GM18858 (cell line): Measurements from ENCODE around the gene ZNF592.
A peak's percentile ranks its signal among the peaks of the same experiment; 100 is the strongest.
"Not testable (repeated sequence)": the region's sequence is repeated elsewhere in the genome, so short reads cannot be mapped to it uniquely, and the experiment has no call there.

Source experiments
- ATAC-seq: cut with Tn5 transposase; IDR thresholded peaks from one replicate; pipeline ENCODE4 v1.9.1; 2021; ENCODE audit not compliant: unreplicated experiment

ZNF592 gene

DNA sequence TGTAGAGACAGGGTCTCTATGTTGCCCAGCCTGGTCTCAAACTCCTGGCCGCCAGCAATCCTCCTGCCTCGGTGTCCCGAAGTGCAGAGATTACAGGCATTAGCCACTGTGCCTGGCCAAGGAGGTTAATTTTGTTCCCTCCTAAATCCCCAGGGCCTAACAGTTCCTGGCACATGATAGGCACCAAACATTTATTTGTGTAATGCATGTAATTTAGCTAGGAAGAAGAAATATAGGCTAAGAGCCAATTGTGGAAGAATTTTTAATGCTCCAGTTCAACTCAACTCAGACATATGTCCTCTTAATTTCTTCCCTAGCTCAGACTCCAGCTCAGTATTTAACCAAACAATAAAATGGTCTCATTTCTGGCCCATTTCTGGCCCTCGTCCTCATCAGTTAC lies 7.7 kb upstream of the ZNF592 start:
- no peak for ATAC-seq

DNA sequence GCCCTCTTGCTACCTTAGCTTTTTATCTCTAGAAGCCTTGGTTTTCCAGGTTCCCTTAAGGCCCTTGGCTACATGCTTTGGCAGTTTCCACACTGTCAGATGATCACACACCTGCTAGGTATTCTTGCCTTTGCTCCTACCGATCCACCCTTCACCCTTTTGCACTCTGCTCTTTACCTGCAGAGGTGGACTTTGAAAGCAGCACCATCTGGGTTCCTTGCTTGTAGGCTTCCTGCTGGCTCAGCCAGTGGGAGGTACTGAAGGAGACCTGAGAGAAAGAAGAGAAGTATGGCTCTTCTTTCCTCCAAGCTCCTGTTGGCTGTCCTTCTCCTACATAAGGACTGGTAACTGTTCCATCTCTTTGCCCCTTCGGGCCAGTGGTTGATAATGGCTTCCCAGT lies 7.3 kb upstream of the ZNF592 start:
- ATAC-seq: no peak

DNA sequence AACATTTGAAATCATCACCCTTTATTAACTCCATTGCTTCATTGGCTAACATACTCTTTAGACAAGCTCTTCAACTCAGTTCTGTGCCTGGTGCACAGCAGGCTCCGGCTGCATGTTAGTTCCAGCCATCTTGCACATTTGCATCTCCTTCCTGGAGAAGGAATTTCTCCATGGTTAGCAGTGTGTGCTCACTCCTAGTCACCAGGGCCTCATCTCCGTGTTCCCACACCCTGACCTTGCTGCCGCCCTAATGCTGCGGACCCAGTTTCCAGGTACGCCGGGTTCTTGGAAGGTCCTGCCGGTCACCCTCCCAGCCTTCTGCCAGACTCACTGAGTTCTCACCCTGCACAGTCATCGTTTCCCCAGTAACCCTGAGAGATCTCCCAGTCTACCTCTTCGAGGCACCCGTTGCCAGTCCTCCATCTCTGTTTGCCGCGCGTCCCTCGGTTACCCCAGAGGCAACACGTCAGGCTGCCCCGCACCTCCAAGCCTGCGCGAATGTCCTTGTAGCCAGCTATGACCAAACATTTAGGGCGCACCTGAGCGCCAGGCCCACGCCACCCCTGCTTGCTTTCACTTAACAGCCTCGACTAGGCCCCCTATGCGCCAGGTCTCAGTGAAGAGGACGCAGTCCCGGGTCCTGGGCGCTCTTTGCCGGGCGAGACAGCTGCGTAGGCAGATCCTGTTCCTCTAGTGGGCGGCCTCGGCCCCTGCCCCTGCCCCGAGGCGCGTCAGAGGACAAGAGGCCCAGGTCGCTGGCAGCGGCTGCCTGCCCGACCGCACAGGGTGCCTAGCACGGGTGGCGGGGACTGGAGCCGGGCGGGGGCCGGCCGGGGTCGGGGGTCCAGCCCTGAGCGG lies 747 bp upstream of the ZNF592 start:
- peak; percentile 27 for ATAC-seq

DNA sequence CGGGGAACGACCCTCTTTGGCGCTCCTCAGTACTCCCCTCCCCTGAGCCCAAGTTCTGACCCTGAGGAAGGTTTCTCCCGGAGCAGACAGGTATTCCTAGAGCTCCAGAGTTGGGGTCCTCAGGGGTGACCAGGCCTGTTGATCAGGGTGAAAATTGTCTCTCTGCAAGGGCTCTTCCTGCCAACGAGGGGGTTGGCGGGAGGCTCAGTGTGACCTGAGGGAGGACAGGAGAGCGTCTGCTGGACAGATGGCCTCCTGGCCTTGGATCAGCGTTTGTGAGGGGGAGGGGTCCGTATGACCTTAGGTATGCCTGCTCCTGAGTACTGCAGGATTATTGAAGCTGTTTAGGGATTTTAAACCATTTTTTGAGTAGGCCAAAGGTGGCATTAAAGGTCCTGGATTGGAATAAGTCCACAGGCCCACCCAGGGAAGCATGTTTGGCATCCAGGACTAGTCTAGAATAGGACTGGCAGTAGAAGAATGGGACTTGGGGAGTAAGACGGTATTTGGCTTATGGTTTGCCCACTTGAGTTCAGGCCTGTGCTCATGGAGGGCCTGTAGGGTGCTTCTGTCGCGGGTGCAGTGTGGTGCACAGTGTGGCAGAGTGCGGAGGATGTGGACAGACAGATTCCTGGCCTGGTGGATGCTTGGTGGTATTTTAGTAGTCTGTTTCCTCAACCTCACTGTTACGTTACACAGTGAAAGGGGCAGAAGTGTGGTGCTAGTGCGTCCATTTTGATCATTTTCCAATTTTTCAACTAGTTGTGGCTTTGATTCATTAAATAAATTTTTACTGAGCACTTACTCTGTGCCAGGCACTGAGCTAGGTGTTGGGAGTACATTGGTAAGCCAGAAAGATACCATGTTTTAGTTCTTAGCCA lies 959 bp downstream of the ZNF592 start:
- no peak for ATAC-seq

DNA sequence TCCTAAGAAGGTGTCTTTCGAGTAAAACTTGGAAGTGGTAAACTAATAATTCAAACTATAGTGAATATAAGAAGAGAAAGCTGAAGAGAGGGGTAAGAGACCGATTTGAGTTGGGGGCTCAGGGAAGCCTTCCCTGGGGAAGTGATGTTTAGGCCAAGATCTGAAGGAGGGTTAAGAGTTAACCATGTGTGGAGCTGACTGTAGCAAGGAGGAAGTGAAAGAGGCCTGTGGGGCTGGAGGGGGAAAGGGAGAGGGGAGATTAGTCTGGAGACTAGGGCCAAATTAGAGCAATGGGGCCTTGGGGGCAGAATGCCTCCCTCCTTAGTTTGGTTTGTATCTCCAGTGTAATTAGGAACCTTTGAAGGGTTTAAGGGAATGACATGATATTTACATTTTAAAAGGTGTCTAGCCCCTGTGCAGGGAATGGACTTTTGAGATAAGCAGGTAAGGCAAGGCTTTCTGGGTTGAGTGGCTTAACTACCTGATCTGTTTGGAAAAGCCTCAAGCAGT lies 2.2 kb downstream of the ZNF592 start:
- peak; percentile 31 for ATAC-seq

DNA sequence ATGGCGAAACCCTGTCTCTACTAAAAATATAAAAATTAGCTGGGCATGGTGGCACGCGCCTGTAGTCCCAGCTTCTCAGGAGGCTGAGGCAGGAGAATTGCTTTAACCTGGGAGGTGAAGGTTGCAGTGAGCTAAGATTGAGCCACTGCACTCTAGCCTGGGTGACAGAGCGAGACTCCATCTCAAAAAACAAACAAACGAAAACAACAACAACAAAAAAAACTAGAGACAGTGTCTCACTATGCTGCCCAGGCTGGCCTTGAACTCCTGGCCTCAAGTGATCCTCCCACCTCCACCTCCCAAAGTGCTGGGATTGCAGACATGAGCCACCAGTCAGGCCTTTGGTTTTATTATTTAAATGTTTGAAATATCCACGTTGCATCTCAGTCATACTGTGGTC lies 3.3 kb downstream of the ZNF592 start:
- ATAC-seq: not testable (repeated sequence)

DNA sequence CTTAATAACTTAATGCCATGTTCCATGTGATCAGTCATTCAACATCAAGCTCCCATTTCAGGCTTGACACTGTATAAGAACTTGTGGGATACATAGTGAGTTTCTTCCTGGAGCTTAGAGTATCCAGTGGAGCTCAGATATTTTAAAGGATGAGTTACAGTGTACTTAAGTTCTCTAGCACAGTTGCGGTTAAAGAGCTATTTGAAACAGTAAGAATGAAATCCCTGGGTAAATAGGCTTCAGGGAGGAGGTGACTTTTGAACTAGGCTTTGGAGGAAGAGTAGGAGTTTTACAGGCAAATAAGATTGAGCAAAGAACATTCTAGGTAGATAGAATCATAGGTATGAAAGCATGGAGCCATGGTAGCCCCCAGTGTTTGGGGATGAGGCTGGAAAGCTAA lies 3.8 kb downstream of the ZNF592 start:
- ATAC-seq: no peak

DNA sequence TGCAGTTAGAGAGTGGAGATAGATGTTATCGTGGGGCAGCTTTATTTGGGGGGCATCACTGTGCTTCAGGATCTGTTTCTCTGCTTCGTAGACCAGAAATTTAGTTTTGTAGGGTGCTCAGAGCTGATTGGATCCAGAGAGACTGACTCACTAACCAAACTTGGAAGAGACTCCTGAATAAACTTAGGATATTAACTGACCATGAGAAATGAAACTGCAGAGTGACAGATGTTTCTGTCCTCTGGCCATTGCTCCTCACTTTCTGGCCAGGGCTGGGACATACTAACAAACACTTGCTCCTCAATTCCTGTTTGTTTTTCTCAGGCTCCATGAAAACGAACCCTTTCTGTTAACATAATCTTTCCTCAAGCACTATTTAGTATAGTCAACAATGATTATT lies 4.3 kb downstream of the ZNF592 start:
- ATAC-seq: no peak

DNA sequence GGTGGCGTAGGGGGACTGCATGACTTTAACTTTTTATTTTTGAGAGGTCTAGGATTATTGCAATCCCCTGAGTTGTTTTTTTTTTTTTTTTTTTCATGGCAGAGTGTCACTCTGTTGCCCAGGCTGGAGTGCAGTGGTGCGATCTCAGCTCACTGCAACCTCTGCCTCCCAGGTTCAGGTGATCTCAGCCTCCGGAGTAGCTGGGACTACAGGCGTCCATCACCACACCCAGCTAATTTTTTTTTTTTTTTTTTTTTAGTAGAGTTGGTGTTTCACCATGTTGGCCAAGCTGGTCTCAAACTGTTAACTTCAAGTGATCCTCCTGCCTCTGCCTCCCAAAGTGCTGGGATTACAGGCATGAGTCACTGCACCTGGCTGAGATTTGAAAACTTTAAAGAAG lies 6.5 kb downstream of the ZNF592 start:
- ATAC-seq: not testable (repeated sequence)

DNA sequence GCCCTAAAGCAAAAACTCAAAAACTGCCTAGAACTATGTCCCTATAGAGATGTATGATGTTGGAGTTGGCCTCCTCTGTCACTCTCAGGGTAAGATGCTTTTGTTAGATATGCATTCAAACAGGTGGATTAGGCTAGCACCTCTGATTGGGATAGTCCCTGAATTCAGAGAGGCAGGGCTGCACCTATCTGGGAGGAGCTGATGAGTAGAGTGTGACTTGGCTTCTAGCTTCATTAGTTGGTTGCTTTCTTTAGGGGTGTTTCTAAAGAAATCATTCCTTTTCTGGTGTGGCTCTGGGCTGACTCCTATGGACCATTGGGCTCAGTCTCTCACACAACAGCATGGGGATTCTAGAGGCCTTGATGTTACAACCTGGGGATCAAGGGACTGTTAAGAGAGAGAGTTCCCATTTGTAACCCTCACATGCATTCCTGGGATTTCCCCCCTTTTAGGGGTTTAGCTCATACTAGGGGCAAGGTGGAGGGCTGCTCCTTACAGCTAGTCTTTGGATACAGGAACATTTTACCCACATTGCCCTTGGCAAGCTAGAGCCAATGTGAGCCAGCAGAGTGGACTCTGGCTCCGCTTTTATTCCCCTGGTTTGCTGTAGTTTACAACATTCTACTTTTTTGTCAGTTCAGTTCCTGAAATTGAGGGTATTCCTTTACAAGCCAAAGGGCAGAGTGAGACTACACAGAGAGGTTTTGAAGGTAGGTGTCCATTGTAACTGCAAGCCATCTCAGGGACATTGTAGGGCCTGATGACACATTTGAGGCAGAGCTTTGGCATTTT lies 7.5 kb downstream of the ZNF592 start:
- no peak for ATAC-seq

DNA sequence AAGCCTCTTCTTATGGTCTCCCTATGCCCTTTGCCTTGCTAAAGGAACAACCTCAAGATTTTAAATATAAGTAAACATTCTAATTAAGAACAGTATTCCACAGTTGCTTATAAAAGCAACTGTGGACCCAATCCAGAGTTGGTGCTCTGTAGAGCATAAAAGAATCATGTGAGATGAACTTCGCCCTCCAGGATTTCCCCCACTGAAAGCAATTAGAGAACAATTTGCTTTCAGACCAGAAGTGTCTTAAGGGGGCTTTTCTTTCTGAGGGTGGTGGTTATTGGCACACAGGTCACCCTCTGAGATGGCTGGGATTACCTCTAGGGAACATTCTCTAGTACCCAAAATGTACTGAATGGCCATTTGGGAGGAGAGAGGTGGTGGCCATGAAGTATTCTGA lies 10.6 kb downstream of the ZNF592 start:
- ATAC-seq: no peak

DNA sequence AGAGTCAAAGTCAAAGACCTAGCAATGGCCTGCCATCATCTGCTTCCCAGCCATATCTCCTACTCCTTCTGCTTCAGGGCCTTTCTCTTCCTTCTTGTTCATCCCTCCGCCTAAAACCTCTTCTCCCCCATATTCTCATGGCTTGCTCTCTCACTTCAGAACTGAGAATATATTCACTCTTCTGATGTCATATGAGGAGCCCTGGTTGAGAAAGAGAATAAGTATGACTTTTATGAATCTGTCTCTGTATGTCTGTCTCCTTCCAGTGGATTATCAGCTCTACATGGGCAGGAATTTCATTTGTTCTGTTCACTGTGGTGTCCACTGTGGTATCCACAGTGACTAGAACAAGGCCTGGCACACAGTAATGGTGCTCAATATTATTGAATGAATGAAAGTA lies 11.8 kb downstream of the ZNF592 start:
- no peak for ATAC-seq

DNA sequence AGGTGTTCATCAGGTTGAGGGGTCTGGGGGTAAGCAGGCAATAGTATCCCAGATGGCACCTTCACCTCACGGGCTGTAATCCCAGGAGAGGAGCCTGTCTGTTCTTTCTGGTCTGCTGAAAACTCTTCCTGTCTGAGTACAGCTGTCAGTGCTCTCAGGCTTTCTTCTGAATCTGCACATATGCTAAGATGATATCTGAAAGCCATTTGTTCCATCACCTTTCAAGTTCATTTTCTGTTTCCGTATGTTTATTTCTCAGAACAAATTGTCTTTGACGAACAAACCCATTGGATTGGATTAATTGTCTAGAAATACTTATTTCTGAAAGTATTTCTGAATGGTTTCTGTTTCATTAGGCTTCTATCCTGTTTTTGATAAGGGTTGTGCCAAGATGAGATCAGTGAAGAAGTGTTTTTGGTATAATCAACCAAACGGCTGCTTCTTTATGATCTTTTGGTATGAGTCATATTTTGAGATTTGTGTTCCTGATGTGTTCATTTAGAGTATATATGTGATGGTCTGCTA lies 13.3 kb downstream of the ZNF592 start:
- ATAC-seq: peak; percentile 56

DNA sequence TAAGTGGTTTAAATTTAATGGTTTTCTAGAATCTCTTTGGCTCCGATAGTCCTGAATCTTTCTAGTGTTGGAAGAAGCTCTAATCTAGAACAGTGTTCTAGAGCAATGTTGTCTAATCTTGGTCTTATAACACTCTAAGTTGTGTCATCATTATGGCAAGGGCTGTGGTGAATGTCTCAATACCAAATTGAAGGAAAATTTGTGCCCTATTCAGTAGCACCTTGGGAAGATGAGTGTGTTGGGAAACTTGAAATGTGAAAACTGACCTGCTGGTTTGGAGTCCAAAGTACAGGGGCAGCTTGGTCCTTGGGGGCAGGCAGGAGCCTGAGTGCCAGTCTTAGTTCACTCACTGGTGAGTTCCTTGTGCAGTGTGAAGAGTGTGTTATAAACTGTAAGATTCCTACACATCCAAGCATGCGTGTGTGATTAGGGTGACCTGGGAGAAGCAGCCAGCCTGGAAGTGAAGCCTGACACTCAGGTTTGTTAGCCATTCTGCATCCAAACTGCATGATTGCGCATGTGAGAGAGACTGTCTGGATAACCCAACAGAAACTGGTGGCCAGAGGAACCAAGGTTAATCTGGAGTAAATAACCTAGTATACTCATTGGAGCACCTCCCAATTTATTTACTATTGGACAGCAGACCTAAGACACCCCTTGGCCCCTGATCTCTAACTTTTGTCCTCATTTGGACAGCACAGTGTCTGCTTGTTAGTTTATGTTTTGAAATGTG lies 14.6 kb downstream of the ZNF592 start:
- no peak for ATAC-seq

DNA sequence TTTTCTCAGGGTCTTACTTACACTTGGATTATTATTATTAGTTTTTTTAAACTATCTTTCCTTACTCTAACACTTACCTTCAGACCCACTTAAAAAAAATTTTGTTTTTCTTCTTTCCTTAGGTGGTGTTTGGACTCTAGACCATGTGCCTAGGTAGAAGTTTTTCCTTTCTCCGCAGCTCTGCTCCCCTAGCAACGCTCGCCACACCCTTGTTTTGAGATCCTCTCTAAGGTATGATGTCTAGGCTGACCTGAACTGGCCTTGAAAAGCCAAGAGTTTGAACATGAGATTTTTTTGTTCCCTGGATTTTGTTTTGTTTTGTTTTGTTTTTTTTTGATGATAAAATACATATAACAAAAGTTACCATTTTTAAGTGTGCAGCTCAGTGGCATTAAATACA lies 16.2 kb downstream of the ZNF592 start:
- ATAC-seq: no peak

DNA sequence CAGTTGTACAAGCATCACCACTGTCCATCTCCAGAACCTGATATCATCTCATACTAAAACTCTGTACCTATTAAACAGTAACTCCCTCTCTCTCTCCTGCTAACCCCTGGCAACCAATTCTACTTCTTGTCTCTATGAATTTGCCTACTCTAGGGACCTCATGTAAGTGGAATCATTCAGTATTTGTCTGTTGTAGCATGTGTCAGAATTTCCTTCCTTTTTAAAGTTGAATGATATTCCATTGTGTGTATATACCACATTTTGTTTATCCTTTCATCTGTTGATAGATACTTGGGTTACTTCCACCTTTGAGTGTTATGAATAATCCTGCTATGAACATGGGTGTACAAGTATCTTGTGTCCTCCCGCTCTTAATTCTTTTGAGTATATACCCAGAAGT lies 16.6 kb downstream of the ZNF592 start:
- ATAC-seq: no peak

DNA sequence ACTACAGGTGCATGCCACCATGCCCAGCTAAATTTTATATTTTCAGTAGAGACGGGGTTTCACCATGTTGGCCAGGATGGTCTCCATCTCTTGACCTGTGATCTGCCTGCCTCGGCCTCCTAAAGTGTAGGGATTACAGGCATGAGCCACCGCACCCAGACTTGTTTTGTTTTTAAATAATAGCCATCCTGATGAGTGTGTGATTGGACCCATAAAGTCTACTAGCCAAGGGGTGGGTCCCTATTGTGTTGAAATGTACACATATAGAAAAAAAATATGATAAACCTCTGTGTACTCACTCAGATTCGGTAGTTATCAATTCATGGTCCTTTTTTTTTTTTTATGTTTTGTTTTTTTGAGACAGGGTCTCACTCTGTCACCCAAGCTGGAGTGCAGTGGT lies 17.3 kb downstream of the ZNF592 start:
- no peak for ATAC-seq

DNA sequence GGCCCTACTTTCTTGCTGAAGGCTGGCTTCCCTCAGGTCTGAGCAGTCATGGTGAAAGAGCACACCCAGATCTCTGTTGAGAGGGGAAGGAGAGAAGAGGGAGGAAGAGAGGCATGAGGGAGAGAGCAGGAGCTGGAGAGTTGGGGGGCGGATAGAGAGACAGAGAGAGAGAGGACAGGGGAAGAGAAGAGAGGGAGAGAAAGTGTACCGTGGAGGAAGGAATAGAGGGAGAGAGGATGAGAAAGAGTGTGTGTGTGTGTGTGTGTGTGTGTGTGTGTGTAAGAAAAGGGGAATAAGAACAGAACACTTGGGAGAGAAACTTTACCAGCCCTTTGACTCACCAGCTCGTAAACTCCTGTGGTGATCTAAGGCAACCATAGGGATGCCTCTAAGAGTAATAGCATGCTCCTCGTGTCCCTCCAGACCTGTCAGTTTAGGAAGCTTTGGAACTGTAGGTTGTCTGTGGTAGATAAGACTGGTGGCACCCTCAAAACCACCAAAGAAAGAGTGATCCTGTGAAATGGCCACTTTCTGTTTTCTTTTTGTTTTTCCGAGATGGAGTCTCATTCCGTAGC lies 18.2 kb downstream of the ZNF592 start:
- ATAC-seq: no peak

DNA sequence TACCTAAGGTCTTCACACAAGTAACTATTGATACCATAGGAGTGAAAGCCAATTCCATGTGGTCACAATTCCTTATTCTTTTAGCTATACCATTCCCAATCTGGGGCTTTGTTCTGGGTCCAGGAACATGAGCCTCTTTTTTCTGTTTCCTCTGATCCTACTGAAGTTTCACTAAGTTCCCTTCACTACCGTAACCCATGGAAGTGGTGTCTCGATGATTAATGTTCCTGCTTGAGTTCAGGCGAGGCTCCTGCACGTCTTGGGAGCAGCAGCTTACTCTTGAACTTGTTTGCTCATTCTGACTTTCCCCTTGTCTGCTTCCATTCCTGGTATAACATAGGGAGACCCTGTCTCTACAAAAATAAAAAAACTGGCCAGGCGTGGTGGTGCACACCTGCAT lies 23.6 kb downstream of the ZNF592 start:
- ATAC-seq: no peak

DNA sequence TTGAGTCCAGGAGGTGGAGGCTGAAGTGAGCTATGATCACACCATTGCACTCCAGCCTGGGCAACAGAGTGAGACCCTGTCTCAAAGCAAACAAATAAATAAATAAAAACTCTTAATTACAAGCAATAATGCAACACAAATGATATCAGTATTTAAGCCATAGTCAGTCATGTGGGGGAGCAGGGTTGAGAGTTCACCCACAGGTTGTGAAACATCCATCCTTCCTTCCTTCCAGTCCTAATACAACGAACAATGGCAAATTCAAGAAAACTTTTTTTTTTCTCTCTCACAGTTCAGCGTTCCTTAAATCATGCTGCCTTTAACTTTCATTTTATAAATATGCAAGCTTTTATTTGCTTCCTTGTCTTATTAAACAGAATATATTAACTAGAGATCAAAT lies 24.1 kb downstream of the ZNF592 start:
- no peak for ATAC-seq
